ENCODE data around the gene TBC1D17.

GRCh38 chr19:49861107-49861506 is 16.4 kb upstream of the TBC1D17 start:
- TF ChIP-seq CTCF (conservative IDR thresholded peaks at IDR 0.05): no peak
- TF ChIP-seq EZH2 (IDR thresholded peaks at IDR 0.05; ENCODE audit: low read depth): no peak
